ENCODE measurements around the gene ALK.

DNA sequence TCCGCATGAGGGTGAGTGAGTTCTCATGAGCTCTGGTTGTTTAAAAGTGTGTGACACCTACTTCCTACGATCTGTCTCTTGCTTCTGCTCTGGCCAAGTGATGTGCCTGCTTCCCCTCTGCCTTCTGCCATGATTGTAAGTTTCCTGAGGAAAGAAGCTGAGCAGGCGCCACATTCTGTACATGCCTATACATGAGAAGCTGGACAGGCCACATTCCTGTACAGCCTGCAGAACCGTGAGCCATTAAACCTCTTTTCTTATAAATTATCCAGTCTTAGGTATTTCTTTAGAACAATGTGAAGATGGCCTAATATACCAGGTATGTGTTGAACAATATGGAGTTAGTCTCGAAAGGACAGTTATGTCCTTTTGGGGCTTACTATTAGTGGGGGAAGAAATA, 281.0 kb downstream of the ALK start:
- TF ChIP-seq, protein P1, sequence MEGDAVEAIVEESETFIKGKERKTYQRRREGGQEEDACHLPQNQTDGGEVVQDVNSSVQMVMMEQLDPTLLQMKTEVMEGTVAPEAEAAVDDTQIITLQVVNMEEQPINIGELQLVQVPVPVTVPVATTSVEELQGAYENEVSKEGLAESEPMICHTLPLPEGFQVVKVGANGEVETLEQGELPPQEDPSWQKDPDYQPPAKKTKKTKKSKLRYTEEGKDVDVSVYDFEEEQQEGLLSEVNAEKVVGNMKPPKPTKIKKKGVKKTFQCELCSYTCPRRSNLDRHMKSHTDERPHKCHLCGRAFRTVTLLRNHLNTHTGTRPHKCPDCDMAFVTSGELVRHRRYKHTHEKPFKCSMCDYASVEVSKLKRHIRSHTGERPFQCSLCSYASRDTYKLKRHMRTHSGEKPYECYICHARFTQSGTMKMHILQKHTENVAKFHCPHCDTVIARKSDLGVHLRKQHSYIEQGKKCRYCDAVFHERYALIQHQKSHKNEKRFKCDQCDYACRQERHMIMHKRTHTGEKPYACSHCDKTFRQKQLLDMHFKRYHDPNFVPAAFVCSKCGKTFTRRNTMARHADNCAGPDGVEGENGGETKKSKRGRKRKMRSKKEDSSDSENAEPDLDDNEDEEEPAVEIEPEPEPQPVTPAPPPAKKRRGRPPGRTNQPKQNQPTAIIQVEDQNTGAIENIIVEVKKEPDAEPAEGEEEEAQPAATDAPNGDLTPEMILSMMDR (IDR thresholded peaks at IDR 0.05; ENCODE audit: low read length): no peak
- TF ChIP-seq EZH2 (IDR thresholded peaks at IDR 0.05; ENCODE audit: borderline replicate concordance, low read length): no peak
